Activated naive CD4-positive, alpha-beta T cell treated with anti-CD3 and anti-CD28 coated beads, Interleukin-2, amount 10 ng/mL, durations not matched to agents 7 days and 5 days (primary cell): ENCODE measurements around the gene STH.
"Not testable (repeated sequence)": the region's sequence is repeated elsewhere in the genome, so short reads cannot be mapped to it uniquely, and the experiment has no call there.

Experiments used
- CTCF ChIA-PET: fragments of 350-600 bp; sonication (Branson Sonifier 250); formaldehyde crosslinking; loops from one replicate; lab custom pipeline; 2021; ENCODE audit warnings: antibody characterized with exemption; lab: Charles Lee
- DNase-seq: peaks from one replicate; pipeline ENCODE4 v3.0.0-alpha.2; 2020
- H3K27ac Mint-ChIP-seq: one replicate; pipeline ENCODE4 v1.8.0; 2021; ENCODE audit warnings: mild to moderate bottlenecking, moderate library complexity, mixed read lengths
- H3K27me3 Mint-ChIP-seq: one replicate; pipeline ENCODE4 v1.8.0; 2021; ENCODE audit warnings: mild to moderate bottlenecking, mixed read lengths
- H3K36me3 Mint-ChIP-seq: one replicate; pipeline ENCODE4 v1.8.0; 2021; ENCODE audit warnings: mixed read lengths
- H3K4me1 Mint-ChIP-seq: one replicate; pipeline ENCODE4 v1.8.0; 2021; ENCODE audit warnings: mixed read lengths
- H3K4me3 Mint-ChIP-seq: one replicate; pipeline ENCODE4 v1.8.0; 2021; ENCODE audit warnings: mild to moderate bottlenecking, moderate library complexity, mixed read lengths
- H3K9me3 Mint-ChIP-seq: one replicate; pipeline ENCODE4 v1.8.0; 2021; ENCODE audit warnings: mixed read lengths

Gene STH

GRCh38 chr17:45998987-45999899, at the start of gene STH:
STH (plus strand) TSS chr17:45999250; CDS start chr17:45999280, 30 bp downstream.
- no peak within 1 kb of the TSS for H3K27ac Mint-ChIP-seq
- CTCF ChIA-PET, result interaction anchor here (0.6 to 1.0 kb wide), 2 partner anchors 44 to 45 kb away, joined by 3 to 4 read pairs; no protein-coding TSS in a partner anchor
- no peaks in the 10 kb centered on the region for H3K4me1 Mint-ChIP-seq
- peaks cover 18% of the 10 kb centered on the region for H3K27me3 Mint-ChIP-seq
- H3K36me3 Mint-ChIP-seq, result no peaks in the 10 kb centered on the region
- no peak for DNase-seq
- H3K4me3 Mint-ChIP-seq, result no peak within 1 kb of the TSS
- H3K9me3 Mint-ChIP-seq, result no peaks in the 10 kb centered on the region

GRCh38 chr17:45949755-45950320, 49.2 kb upstream of the STH start:
- Mint-ChIP-seq H3K4me3 (no peak overlapping the region), H3K27me3 (peaks cover 56% of the 10 kb centered on the region), H3K36me3 (no peaks in the 10 kb centered on the region), H3K27ac (no peak overlapping the region), H3K9me3 (no peaks in the 10 kb centered on the region), H3K4me1 (peaks cover 14% of the 10 kb centered on the region)
- CTCF ChIA-PET, result interaction anchor here (0.6 to 2.2 kb wide), 13 partner anchors 13 to 1465 kb away, joined by 3 to 8 read pairs (median 3); no protein-coding TSS in a partner anchor
- no peak for DNase-seq

GRCh38 chr17:45950888-45951287, 48.2 kb upstream of the STH start:
- Mint-ChIP-seq H3K36me3 (no peaks in the 10 kb centered on the region), H3K27me3 (peaks cover 60% of the 10 kb centered on the region), H3K9me3 (no peaks in the 10 kb centered on the region), H3K4me3 (no peak overlapping the region), H3K4me1 (peaks cover 14% of the 10 kb centered on the region), H3K27ac (no peak overlapping the region)
- CTCF ChIA-PET, result no interaction called here
- no peak for DNase-seq

- peaks cover 14% of the 10 kb centered on the region for H3K4me1 Mint-ChIP-seq
- no peaks in the 10 kb centered on the region for H3K36me3 Mint-ChIP-seq
- CTCF ChIA-PET, result no interaction called here
- H3K9me3 Mint-ChIP-seq, result no peaks in the 10 kb centered on the region
- peaks cover 59% of the 10 kb centered on the region for H3K27me3 Mint-ChIP-seq
- no peak for DNase-seq
- no peak overlapping the region for H3K4me3 Mint-ChIP-seq
- no peak overlapping the region for H3K27ac Mint-ChIP-seq
These were observed 47.6 kb upstream of the STH start for GRCh38 chr17:45951403-45951802.

- no peak for DNase-seq
- no peaks in the 10 kb centered on the region for H3K36me3 Mint-ChIP-seq
- no peaks in the 10 kb centered on the region for H3K9me3 Mint-ChIP-seq
- CTCF ChIA-PET, result no interaction called here
- H3K4me1 Mint-ChIP-seq, result peaks cover 14% of the 10 kb centered on the region
- H3K27me3 Mint-ChIP-seq, result peaks cover 59% of the 10 kb centered on the region
- no peak overlapping the region for H3K27ac Mint-ChIP-seq
- H3K4me3 Mint-ChIP-seq, result no peak overlapping the region
These were observed 47.1 kb upstream of the STH start for GRCh38 chr17:45951941-45952340.

- Mint-ChIP-seq H3K4me1 (peaks cover 14% of the 10 kb centered on the region), H3K27me3 (peaks cover 64% of the 10 kb centered on the region), H3K27ac (no peak overlapping the region), H3K9me3 (no peaks in the 10 kb centered on the region), H3K36me3 (no peaks in the 10 kb centered on the region), H3K4me3 (no peak overlapping the region)
- DNase-seq, result no peak
- CTCF ChIA-PET, result no interaction called here
These were observed 46.2 kb upstream of the STH start for GRCh38 chr17:45952814-45953320.

- peaks cover 9% of the 10 kb centered on the region for H3K4me1 Mint-ChIP-seq
- CTCF ChIA-PET, result no interaction called here
- H3K9me3 Mint-ChIP-seq, result no peaks in the 10 kb centered on the region
- no peak for DNase-seq
- H3K4me3 Mint-ChIP-seq, result no peak overlapping the region
- no peak overlapping the region for H3K27ac Mint-ChIP-seq
- peaks cover 63% of the 10 kb centered on the region for H3K27me3 Mint-ChIP-seq
- no peaks in the 10 kb centered on the region for H3K36me3 Mint-ChIP-seq
These were observed 45.5 kb upstream of the STH start for GRCh38 chr17:45953561-45953960.

- Mint-ChIP-seq H3K27me3 (peaks cover 55% of the 10 kb centered on the region), H3K9me3 (no peaks in the 10 kb centered on the region), H3K27ac (no peak overlapping the region), H3K4me3 (no peak overlapping the region), H3K36me3 (no peaks in the 10 kb centered on the region), H3K4me1 (no peaks in the 10 kb centered on the region)
- DNase-seq, result no peak
- CTCF ChIA-PET, result no interaction called here
These were observed 44.1 kb upstream of the STH start for GRCh38 chr17:45954914-45955313.

GRCh38 chr17:45955326-45955725, 43.7 kb upstream of the STH start:
- DNase-seq, result no peak
- Mint-ChIP-seq H3K36me3 (no peaks in the 10 kb centered on the region), H3K4me1 (no peaks in the 10 kb centered on the region), H3K27me3 (peaks cover 51% of the 10 kb centered on the region), H3K9me3 (no peaks in the 10 kb centered on the region), H3K27ac (no peak overlapping the region), H3K4me3 (no peak overlapping the region)
- CTCF ChIA-PET, result no interaction called here

- no peaks in the 10 kb centered on the region for H3K36me3 Mint-ChIP-seq
- CTCF ChIA-PET, result no interaction called here
- H3K27me3 Mint-ChIP-seq, result peaks cover 43% of the 10 kb centered on the region
- H3K27ac Mint-ChIP-seq, result no peak overlapping the region
- no peak overlapping the region for H3K4me3 Mint-ChIP-seq
- no peaks in the 10 kb centered on the region for H3K4me1 Mint-ChIP-seq
- DNase-seq, result no peak
- H3K9me3 Mint-ChIP-seq, result no peaks in the 10 kb centered on the region
These were observed 43.0 kb upstream of the STH start for GRCh38 chr17:45956090-45956489.

GRCh38 chr17:45956746-45957145, 42.3 kb upstream of the STH start:
- H3K36me3 Mint-ChIP-seq, H3K27ac Mint-ChIP-seq, CTCF ChIA-PET, H3K9me3 Mint-ChIP-seq, H3K4me3 Mint-ChIP-seq, H3K4me1 Mint-ChIP-seq, DNase-seq: not testable (repeated sequence)
- H3K27me3 Mint-ChIP-seq, result peaks cover 36% of the 10 kb centered on the region

GRCh38 chr17:45958307-45958706, 40.7 kb upstream of the STH start:
- Mint-ChIP-seq H3K27me3 (peaks cover 26% of the 10 kb centered on the region), H3K4me1 (no peaks in the 10 kb centered on the region), H3K27ac (no peak overlapping the region), H3K4me3 (no peak overlapping the region), H3K9me3 (no peaks in the 10 kb centered on the region), H3K36me3 (no peaks in the 10 kb centered on the region)
- CTCF ChIA-PET, result no interaction called here
- no peak for DNase-seq

- H3K27me3 Mint-ChIP-seq, result peaks cover 29% of the 10 kb centered on the region
- CTCF ChIA-PET, result no interaction called here
- no peak overlapping the region for H3K4me3 Mint-ChIP-seq
- H3K9me3 Mint-ChIP-seq, result no peaks in the 10 kb centered on the region
- no peaks in the 10 kb centered on the region for H3K36me3 Mint-ChIP-seq
- no peaks in the 10 kb centered on the region for H3K4me1 Mint-ChIP-seq
- DNase-seq, result no peak
- no peak overlapping the region for H3K27ac Mint-ChIP-seq
These were observed 39.9 kb upstream of the STH start for GRCh38 chr17:45958994-45959665.

GRCh38 chr17:45960311-45960710, 38.7 kb upstream of the STH start:
- CTCF ChIA-PET, result no interaction called here
- no peak for DNase-seq
- Mint-ChIP-seq H3K27ac (no peak overlapping the region), H3K36me3 (no peaks in the 10 kb centered on the region), H3K4me3 (no peak overlapping the region), H3K4me1 (no peaks in the 10 kb centered on the region), H3K9me3 (no peaks in the 10 kb centered on the region), H3K27me3 (peaks cover 26% of the 10 kb centered on the region)
